Measurements from ENCODE around the gene BCAS4.
"Not testable (repeated sequence)": the region's sequence is repeated elsewhere in the genome, so short reads cannot be mapped to it uniquely, and the experiment has no call there.

The BCAS4 gene

GRCh38 chr20:50771419-50772080 lies 23.3 kb upstream of the BCAS4 start:
- not testable (repeated sequence) for DNase-seq (ENCODE audit: low read depth)

DNA sequence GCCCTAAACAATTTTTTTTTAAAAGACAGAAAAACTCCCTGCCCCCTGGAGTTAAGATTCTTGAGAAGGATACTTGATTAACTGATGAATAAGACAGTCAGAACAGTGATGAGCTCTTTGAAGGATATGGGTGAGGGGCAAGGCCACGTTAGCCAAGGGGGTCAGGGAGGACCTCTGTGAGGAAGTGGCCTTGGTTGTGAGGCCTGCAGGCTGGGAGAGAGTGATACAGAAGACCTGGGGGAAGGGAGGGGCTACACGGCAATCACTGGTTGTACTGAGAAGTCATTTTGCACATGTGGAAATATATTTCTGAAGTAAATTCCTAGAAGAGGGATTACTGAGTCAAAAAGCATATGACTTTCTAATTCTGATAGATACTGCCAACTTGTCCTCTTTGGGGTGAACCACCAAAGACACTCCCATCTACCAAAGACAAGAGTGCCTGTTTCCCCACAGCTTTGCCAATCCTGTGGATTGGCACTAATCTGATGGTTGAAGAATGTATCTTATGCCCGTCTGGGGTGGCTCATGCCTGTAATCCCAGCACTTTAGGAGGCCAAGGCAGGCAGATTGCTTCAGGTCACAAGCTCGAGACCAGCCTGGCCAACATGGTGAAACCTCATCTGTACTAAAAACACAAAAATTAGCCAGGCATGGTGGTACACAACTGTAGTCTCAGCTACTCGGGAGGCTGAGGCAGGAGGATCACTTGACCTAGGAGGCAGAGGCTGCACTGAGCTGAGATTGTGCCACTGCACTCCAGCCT lies 22.3 kb upstream of the BCAS4 start:
- no peak for DNase-seq (ENCODE audit: low read depth)

- DNase-seq (ENCODE audit: low read depth), result no peak
Observed at GRCh38 chr20:50774515-50774914, 20.3 kb upstream of the BCAS4 start.

GRCh38 chr20:50776122-50776817 lies 18.6 kb upstream of the BCAS4 start:
- DNase-seq (ENCODE audit: low read depth), result no peak

DNA sequence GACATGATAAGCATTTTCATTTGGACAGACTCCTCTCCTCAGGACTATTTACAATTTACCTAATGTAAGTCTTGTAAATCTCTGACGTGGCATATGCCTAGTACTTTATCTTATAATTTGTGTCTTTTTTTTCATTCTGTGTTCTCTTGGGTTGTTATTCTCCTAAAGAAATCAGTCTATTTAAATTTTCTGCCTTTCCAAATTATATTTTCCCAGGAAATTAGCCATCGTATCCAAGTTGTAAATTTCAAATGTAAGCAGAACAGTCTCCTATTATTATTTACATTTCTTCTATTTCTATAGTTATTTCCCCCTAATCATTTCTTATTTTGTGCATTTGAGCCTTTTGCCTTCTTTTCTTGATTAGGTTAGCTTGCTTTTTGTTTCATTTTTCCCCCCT lies 17.5 kb upstream of the BCAS4 start:
- no peak for DNase-seq (ENCODE audit: low read depth)

DNA sequence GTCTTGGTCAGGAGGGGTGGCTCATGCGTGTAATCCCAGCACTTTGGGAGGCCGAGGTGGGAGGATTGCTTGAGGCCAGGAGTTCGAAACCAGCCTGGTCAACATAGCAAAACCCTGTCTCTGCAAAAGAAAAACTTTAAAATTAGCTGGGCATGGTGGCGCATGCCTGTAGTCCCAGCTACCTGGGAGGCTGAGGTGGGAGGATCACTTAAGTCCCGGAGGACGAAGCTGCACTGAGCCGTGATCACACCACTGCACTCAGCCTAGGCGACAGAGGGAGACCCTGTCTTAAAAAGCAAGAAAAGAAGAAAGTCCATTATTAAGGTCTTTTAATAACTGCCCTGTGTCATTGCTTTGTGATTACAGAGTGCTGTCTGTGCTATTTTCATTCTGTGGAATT lies 15.9 kb upstream of the BCAS4 start:
- not testable (repeated sequence) for DNase-seq (ENCODE audit: low read depth)

DNA sequence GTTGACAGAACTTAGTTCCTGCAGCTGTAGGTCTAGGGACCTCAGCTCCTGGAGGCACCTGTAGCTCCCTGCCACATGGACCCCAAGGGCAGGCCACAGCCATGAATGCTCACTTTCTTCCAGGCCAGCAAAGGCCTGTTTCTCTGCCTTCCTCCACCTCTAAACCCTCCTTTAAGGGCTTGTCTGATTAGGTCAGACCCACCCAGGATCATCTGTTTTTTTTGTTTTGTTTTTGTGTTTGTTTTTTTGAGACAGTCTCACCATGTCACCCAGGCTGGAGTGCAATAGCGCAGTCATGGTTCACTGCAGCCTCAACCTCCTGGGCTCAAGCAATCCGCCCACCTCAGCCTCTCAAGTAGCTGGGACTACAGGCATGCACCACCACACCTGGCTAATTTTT lies 11.5 kb upstream of the BCAS4 start:
- no peak for DNase-seq (ENCODE audit: low read depth)

DNA sequence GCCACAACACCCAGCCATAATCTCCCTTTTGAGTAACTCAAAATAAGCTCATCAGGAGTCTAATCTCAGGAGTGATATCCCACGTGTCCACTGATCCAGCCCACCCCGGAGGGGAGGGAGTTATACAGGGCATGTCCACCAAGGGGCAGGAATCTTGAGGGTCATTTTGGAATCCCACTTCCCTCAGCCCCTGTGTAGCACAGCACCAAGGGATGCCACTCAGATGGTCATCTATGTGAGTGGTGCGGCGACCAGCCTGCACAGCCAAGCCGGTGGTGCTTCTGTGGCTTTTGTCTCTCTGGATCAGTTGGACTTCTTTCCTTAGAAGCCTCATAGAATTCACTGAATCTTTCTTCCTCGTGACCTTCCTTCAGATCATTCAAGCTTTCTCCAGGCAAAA lies 11.0 kb upstream of the BCAS4 start:
- DNase-seq (ENCODE audit: low read depth), result no peak

DNA sequence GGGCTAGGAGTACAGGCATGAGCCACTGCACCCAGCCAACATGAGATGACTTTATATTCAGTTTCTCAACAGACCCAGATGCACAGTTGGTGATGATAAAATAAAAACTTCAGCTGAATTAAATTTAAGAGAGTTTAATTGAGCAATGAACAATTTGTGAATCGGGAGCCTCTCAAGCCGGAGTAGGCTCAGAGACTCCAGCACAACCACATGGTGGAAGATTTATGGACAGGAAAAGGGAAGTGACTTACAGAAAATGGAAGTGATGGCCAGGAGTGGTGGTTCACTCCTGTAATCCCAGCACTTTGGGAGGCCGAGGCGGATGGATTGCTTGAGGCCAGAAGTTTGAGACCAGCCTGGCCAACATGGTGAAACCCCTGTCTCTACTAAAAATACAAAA lies 10.4 kb upstream of the BCAS4 start:
- DNase-seq (ENCODE audit: low read depth), result no peak

DNA sequence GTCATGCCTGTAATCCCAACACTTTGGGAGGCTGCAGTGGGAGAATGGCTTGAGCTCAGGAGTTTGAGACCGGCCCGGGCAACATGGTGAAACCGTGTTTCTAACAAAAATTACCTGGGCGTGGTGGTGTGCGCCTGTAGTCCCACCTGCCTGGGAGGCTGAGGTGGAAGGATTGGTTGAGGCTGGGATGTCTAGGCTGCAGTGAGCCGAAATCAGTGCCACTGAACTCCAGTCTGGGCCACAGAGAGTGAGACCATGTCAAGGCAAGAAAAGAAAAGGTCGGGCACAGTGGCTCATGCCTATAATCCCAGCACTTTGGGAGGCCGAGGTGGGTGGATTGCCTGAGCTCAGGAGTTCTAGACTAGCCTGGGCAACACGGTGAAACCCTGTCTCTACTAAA lies 8.2 kb upstream of the BCAS4 start:
- DNase-seq (ENCODE audit: low read depth), result no peak

GRCh38 chr20:50787181-50787580 lies 7.7 kb upstream of the BCAS4 start:
- no peak for DNase-seq (ENCODE audit: low read depth)

DNA sequence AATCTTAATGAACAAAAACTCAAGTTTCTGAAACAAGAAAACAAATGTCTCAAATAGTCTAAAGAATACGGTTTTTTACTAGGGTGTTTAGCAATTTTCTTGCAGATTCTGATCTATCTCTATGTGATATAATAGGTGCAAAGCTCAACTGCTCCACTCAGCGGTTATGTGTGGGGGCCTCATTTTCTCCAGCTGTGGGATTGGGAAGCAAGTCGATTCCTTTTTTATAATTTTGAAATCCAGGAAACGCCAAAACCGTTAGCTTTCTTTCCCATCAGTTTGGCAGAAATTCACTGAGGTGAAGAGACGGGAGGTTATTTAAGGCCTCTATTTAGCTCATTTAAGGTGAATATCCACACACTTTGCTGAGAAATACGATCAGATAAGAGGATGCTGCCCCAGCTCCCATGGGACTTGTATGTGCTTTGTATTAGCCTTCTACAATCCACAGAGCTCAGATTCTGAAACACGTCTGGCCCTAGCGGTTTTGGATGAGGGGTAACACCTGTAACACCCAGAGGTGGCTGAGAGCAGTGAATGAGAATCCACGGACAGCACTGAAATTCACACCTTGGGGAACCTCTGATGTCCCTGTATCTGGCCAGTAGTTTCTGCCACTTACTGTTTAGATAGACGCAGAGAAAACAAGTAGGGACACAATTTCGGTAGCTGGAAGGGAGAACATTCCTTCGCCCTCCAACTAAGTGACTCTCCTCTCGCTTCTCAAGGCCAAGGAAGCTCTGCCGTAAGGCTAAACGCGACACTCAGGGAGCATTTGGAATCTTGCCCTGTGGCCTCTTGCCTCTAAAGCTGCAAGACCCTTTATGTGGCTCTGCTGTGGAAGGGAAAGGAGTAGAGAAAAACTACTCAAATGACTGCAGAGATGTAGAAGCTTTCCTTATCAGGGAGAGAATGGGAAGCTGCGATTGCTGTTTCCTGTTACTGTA lies 6.5 kb upstream of the BCAS4 start:
- DNase-seq (ENCODE audit: low read depth), result peak; percentile 78

GRCh38 chr20:50789968-50790650 lies 4.8 kb upstream of the BCAS4 start:
- DNase-seq (ENCODE audit: low read depth), result no peak

DNA sequence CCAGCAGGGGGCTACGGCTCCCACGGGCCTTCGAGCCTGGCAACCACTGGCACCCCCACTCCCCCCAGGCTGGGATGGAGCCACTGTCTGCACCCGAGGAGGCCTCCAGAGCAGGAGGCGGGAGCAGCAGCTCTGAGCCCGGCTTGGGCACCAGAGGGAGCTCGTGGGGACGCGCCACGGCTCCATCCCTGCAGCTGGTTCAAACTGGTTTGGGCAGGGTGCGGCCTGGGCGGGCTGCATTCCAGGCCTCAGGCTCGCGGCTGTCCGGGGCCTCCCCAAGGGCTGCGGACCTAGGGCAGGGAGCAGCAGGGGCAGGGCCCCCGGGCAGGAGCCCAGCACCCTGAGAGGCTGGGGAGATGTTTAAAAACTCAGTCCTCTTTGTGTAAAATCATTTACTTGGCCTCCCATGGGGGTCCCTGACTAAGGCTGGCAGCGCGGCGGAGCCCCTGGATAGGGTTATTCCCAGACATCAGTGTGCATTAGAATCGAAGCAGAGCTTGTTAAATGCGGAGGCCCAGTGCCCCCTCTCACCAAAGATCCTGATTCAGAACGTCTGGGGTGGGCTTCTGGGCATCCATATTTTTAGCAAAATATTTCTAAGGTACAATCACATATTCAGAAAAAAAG lies 4.1 kb upstream of the BCAS4 start:
- peak; percentile 90 for DNase-seq (ENCODE audit: low read depth)

DNA sequence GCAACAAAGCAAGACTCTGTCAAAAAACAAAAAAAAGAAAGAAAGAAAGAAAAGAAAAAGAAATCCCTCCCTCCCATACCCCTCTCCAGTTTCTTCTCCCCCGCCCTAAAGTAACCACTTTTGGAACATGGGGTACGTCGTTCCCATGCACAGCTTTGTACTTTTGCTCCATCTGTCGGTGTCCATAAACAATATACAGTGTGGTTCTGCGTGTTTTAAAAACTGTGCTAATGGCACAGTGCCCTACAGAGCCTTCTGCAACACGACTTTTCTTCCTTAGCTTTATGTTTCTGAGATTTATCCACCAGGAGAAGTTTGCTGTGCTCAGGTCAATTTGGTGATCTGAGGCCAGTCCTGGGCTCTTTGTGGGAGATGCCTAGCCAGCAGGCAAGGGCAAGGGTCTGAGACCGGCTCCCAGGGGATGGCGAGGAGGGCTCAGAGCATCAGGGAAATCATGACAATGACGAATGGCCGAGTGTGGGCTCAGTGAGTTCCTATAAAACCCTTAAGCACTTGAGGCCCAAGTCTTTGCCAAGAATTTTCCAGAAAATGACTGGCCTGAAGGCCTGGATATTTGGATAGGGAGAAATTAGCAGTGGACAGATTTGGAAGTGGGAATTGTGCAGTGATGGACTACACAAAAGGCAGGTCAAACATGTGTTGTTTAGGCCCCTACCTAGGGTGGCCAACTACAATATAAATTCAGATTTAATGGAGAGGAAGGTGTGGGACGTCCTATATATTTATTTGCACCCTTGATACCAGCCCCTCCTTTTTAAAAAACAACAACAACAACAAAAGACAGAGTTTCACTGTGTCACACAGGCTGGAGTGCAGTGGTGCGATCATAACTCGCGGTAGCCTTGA lies 1.9 kb upstream of the BCAS4 start:
- DNase-seq (ENCODE audit: low read depth), result peak; percentile 14

DNA sequence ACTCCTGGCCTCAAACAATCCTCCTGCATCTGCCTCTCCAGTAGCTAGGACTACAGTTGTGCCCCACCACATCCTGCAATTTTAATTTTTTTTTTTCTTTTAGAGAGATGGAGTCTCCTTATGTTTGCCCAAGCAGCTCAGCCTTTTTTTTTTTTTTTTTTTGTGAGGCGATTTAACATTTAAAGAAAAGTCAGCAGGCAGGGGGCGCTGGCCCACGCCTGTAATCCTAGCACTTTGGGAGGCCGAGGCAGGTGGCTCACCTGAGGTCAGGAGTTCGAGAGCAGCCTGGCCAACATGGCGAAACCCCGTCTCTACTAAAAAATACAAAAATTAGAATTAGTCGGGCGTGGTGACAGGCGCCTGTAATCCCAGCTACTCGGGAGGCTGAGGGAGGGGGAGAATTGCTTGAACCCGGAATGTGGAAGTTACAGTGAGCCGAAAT lies 1.3 kb upstream of the BCAS4 start:
- DNase-seq (ENCODE audit: low read depth), result not testable (repeated sequence)

DNA sequence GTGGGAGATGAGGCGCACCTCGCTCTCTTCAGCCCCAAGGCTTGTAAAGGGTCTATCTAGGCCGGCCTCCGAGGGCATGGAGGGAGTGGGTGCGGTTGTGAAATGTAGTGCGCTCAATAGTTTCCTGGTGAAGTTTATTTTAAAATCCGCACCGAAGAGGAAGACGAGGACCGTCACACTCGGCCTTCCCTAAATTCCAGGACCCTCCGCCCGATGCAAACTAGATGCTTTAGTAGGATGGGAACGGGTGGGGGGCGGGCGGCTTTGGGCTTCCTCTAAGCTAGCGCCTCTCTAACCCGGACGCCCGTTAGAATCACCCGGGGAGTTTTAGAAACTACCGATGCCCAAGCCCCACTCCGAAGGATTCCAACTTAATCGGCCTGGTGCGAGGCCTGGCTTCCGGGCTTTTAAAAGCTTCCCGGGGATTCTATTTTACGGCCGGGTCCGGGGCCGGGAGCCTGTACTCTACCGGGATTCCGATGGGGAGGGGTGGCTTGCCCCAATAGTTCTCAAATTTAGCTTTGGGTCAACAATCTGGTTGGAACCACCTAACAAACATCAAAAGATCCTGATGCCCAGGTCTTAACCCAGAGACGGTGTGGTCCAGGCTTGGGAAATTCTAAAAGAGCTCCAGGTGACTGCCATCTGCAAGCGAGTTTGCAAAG lies 548 bp upstream of the BCAS4 start:
- DNase-seq (ENCODE audit: low read depth), result no peak

DNA sequence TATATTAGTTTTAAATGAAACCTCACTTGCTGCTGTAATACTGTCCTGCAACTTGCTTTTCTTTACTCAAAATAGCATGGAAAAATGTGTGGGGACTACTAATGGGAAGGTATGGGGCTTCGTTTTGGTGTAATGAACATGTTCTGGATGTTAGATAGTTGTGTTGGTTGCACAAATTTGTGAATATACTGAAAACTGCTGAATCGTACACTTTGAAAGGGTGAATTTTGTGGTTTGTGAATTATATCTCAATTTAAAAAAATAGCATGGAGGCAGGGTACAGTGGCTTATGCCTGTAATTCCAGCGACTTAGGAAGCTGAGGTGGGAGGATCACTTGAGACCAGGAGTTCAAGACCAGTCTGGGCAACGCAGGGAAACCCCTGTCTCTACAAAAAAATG lies 2.3 kb downstream of the BCAS4 start:
- no peak for DNase-seq (ENCODE audit: low read depth)

DNA sequence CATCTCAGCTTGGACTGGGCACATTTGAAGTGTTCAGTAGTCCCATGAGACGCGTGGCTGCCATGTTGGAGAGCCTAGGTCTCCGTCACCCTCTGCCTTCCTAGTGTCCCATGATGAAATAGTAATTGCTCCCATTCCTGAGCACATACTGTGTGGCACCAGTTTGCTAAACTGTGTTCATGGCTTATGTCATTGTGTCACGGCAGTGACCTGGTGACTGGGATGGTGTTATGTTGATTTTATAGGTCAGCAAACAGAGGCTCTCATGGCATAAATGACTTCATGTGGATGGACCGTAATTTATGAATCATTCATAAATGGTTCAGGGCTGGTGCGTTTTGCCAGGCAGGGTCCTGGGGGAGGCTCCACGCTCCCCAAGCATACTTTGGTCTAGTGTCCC lies 3.8 kb downstream of the BCAS4 start:
- no peak for DNase-seq (ENCODE audit: low read depth)
